ENCODE results near the gene COL6A3.

The COL6A3 gene

DNA sequence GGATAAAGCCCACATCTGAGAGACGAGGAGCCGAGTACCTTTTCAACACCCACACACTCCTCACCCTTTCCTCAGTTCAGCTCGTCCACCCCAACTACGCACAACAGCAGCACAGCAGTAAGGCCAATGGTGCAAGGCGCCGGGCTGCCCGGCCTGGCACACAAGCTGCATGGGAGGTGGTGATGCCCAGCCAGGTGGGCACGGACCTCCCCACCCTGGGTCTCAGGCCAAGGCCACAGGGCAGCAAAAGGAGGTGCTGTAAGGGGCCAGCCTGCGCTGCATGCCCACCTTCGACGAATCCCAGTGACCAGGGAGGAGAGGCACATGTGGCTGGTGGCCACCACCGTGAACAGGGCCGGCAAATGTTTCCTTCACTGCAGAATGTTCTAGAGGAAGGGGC is 36.6 kb upstream of the COL6A3 start (continued):
- no peak for TF ChIP-seq TCF7L2 (IDR thresholded peaks at IDR 0.05; ENCODE audit: borderline replicate concordance, low read depth, low read length)
- no peak for TF ChIP-seq ZNF544 (tag by site-specific recombination; IDR thresholded peaks at IDR 0.05)
- no peak for TF ChIP-seq ZFP3 (tag by site-specific recombination; IDR thresholded peaks at IDR 0.05; ENCODE audit: low read depth)
- no peak for TF ChIP-seq ZNF221 (tag by site-specific recombination; IDR thresholded peaks at IDR 0.05; ENCODE audit: borderline replicate concordance)
- TF ChIP-seq, protein P1, sequence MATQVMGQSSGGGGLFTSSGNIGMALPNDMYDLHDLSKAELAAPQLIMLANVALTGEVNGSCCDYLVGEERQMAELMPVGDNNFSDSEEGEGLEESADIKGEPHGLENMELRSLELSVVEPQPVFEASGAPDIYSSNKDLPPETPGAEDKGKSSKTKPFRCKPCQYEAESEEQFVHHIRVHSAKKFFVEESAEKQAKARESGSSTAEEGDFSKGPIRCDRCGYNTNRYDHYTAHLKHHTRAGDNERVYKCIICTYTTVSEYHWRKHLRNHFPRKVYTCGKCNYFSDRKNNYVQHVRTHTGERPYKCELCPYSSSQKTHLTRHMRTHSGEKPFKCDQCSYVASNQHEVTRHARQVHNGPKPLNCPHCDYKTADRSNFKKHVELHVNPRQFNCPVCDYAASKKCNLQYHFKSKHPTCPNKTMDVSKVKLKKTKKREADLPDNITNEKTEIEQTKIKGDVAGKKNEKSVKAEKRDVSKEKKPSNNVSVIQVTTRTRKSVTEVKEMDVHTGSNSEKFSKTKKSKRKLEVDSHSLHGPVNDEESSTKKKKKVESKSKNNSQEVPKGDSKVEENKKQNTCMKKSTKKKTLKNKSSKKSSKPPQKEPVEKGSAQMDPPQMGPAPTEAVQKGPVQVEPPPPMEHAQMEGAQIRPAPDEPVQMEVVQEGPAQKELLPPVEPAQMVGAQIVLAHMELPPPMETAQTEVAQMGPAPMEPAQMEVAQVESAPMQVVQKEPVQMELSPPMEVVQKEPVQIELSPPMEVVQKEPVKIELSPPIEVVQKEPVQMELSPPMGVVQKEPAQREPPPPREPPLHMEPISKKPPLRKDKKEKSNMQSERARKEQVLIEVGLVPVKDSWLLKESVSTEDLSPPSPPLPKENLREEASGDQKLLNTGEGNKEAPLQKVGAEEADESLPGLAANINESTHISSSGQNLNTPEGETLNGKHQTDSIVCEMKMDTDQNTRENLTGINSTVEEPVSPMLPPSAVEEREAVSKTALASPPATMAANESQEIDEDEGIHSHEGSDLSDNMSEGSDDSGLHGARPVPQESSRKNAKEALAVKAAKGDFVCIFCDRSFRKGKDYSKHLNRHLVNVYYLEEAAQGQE (tag by site-specific recombination; IDR thresholded peaks at IDR 0.05) = no peak
- no peak for TF ChIP-seq ZNF76 (tag by site-specific recombination; IDR thresholded peaks at IDR 0.05; ENCODE audit: borderline replicate concordance, low read depth)

DNA sequence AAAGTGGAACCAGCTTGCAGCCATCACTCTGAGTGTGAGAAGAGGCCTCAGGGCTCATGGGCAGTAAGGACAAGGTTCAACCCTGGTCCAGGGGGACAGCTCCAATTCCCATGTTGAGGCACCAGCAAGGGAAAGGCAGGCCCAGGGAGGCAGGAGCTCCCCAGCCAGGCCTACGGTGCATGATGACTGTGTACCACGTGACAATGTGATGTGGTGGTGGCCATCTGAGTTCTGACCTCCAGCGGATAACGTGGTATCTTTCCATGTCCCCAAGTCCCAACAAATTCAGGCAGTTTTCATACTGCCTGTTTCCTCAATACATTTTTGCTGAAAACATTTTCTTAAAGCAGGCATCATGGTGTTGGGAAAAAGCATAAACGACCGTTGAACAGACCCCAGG is 36.1 kb upstream of the COL6A3 start:
- no peaks in the 10 kb centered on the region for H3K36me3 ChIP-seq (ENCODE audit: control insufficient read depth in 2 of 2, insufficient read depth in 1 of 2, low read length in 2 of 2)
- CTCF ChIA-PET = no interaction called here
- no peaks in the 10 kb centered on the region for H3K9me3 ChIP-seq (ENCODE audit: control insufficient read depth, insufficient read depth, low read depth, low read length)
- H3K4me3 ChIP-seq (ENCODE audit: low read depth, low read length) = no peak overlapping the region
- POLR2A ChIA-PET = interaction anchor here (0.6 kb wide), 1 partner anchor 25 kb away, joined by 3 read pairs; no protein-coding TSS in a partner anchor
- no peaks in the 10 kb centered on the region for H3K4me1 ChIP-seq (ENCODE audit: control insufficient read depth, insufficient read depth, low read length)
- no peak overlapping the region for H3K27ac ChIP-seq (ENCODE audit: extremely low read depth, low read depth, low read length)
- TF ChIP-seq ZNF776 (tag by site-specific recombination; IDR thresholded peaks at IDR 0.05; ENCODE audit: borderline replicate concordance) = no peak
- no peak for TF ChIP-seq ZBTB1 (tag by site-specific recombination; IDR thresholded peaks at IDR 0.05)
- no peak for TF ChIP-seq ZNF433 (tag by site-specific recombination; IDR thresholded peaks at IDR 0.05; ENCODE audit: low read depth)
- no peak for TF ChIP-seq ZSCAN30 (tag by site-specific recombination; IDR thresholded peaks at IDR 0.05)
- TF ChIP-seq, protein P2, sequence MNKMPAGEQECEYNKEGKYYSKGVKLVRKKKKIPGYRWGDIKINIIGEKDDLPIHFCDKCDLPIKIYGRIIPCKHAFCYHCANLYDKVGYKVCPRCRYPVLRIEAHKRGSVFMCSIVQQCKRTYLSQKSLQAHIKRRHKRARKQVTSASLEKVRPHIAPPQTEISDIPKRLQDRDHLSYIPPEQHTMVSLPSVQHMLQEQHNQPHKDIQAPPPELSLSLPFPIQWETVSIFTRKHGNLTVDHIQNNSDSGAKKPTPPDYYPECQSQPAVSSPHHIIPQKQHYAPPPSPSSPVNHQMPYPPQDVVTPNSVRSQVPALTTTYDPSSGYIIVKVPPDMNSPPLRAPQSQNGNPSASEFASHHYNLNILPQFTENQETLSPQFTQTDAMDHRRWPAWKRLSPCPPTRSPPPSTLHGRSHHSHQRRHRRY (tag by site-specific recombination; IDR thresholded peaks at IDR 0.05) = no peak
- no peak for TF ChIP-seq ZSCAN16 (tag by site-specific recombination; IDR thresholded peaks at IDR 0.05)
- no peak for TF ChIP-seq ZNF248 (tag by site-specific recombination; IDR thresholded peaks at IDR 0.05)
- TF ChIP-seq ZFP37 (tag by site-specific recombination; IDR thresholded peaks at IDR 0.05) = no peak
- TF ChIP-seq, protein P3, sequence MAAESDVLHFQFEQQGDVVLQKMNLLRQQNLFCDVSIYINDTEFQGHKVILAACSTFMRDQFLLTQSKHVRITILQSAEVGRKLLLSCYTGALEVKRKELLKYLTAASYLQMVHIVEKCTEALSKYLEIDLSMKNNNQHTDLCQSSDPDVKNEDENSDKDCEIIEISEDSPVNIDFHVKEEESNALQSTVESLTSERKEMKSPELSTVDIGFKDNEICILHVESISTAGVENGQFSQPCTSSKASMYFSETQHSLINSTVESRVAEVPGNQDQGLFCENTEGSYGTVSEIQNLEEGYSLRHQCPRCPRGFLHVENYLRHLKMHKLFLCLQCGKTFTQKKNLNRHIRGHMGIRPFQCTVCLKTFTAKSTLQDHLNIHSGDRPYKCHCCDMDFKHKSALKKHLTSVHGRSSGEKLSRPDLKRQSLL (tag by site-specific recombination; IDR thresholded peaks at IDR 0.05) = no peak
- no peak for TF ChIP-seq ZNF324 (tag by site-specific recombination; IDR thresholded peaks at IDR 0.05)

DNA sequence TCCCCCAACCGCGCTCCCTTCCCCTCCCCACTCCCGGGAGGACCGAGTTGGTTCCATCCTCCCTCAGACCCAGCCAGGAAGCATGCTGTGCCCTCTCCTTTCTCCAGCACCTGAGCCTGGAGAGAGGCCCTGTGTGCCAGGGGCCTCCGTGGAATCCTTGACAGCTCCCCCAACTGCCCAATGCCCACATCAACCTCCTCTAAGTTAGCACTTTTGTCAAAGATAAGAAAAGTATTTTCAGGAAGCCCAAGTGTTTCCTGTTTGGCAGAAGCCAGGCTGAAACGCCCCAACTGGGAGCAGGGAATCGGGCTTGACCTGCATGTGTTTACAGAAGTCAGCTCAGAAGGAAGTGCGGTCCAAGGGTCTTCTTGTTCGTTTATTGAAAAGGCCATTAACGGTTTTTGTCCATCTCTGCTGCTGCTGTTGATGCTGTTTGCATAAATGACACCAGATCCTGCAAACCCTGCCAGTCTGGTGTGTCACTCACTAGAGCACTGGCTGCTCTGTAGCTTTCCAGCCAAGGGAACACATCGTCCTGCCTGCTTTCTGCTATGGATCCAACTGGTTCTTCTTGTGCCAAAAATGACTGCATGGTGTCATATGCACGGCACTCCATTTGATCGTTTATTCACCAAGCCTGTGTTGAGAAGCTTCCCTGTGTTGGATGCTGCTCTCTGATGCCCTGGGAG is 35.4 kb upstream of the COL6A3 start:
- ChIA-PET CTCF (interaction anchor here (1.4 kb wide), 1 partner anchor 122 kb away, joined by 4 read pairs; no protein-coding TSS in a partner anchor), POLR2A (no interaction called here)
- no peak overlapping the region for H3K27ac ChIP-seq (ENCODE audit: extremely low read depth, low read depth, low read length)
- no peaks in the 10 kb centered on the region for H3K4me1 ChIP-seq (ENCODE audit: control insufficient read depth, insufficient read depth, low read length)
- H3K36me3 ChIP-seq (ENCODE audit: control insufficient read depth in 2 of 2, insufficient read depth in 1 of 2, low read length in 2 of 2) = no peaks in the 10 kb centered on the region
- H3K4me3 ChIP-seq (ENCODE audit: low read depth, low read length) = no peak overlapping the region
- no peaks in the 10 kb centered on the region for H3K9me3 ChIP-seq (ENCODE audit: control insufficient read depth, insufficient read depth, low read depth, low read length)
- no peak for TF ChIP-seq ZFP41 (tag by site-specific recombination; IDR thresholded peaks at IDR 0.05; ENCODE audit: borderline replicate concordance)
- TF ChIP-seq BCL11B (tag by site-specific recombination; IDR thresholded peaks at IDR 0.05; ENCODE audit: low read depth) = no peak
- TF ChIP-seq, protein P4, sequence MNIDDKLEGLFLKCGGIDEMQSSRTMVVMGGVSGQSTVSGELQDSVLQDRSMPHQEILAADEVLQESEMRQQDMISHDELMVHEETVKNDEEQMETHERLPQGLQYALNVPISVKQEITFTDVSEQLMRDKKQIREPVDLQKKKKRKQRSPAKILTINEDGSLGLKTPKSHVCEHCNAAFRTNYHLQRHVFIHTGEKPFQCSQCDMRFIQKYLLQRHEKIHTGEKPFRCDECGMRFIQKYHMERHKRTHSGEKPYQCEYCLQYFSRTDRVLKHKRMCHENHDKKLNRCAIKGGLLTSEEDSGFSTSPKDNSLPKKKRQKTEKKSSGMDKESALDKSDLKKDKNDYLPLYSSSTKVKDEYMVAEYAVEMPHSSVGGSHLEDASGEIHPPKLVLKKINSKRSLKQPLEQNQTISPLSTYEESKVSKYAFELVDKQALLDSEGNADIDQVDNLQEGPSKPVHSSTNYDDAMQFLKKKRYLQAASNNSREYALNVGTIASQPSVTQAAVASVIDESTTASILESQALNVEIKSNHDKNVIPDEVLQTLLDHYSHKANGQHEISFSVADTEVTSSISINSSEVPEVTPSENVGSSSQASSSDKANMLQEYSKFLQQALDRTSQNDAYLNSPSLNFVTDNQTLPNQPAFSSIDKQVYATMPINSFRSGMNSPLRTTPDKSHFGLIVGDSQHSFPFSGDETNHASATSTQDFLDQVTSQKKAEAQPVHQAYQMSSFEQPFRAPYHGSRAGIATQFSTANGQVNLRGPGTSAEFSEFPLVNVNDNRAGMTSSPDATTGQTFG (tag by site-specific recombination; IDR thresholded peaks at IDR 0.05; ENCODE audit: borderline replicate concordance) = no peak
- TF ChIP-seq, protein P5, sequence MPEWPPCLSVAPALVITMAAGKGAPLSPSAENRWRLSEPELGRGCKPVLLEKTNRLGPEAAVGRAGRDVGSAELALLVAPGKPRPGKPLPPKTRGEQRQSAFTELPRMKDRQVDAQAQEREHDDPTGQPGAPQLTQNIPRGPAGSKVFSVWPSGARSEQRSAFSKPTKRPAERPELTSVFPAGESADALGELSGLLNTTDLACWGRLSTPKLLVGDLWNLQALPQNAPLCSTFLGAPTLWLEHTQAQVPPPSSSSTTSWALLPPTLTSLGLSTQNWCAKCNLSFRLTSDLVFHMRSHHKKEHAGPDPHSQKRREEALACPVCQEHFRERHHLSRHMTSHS (tag by site-specific recombination; IDR thresholded peaks at IDR 0.05) = no peak
- TF ChIP-seq MEIS1 (CRISPR knock-in tag; IDR thresholded peaks at IDR 0.05; ENCODE audit: borderline replicate concordance) = no peak
- no peak for TF ChIP-seq SP7 (tag by site-specific recombination; IDR thresholded peaks at IDR 0.05)
